K562 (cell line): ENCODE data around the gene ETHE1. TPM values are rescaled to one million over a fixed set of nuclear protein-coding genes. Genes with fewer than 3 reads are reported as not detected.
A peak's percentile ranks its signal among the peaks of the same experiment; 100 is the strongest.

Source experiments
- ATAC-seq: fragments of 200-7000 bp; cut with Tn5 transposase; 3 replicates; pipeline ENCODE4 v1.9.1; 2020; ENCODE audit warnings: moderate library complexity
- BruUV-seq: library from RNA; stranded (reverse); fragments of 400-500 nt; replicated peaks from 2 replicates; lab custom pipeline; 2021; lab: Mats Ljungman, UMichigan
- CTCF ChIA-PET: fragments of 300-600 bp; formaldehyde crosslinking; extraction: SDS; loops from one replicate; lab custom pipeline; 2021; ENCODE audit warnings: low intra/inter-chr PET ratio; lab: Yijun Ruan, JAX
- POLR2A ChIA-PET: fragments of 300-600, 350-650 bp; sonication (Branson Sonifier 250); formaldehyde crosslinking; extraction: SDS; loops from one replicate; lab custom pipeline; 2021; ENCODE audit warnings: antibody characterized with exemption, inconsistent platforms; lab: Yijun Ruan, JAX
- DNase-seq, 4 experiments: peaks; one replicate each; pipeline versions ENCODE4 v3.0.0 to v3.0.0-alpha.2; 2011 to 2018; ENCODE audit warnings: low spot score in 3 of 4, mixed read lengths in 3 of 4; ENCODE audit errors: extremely low read depth in 1 of 4
- FAIRE-seq: peaks from 2 replicates; lab custom pipeline; 2011; peaks lifted over from hg19 to GRCh38; lab: Jason Lieb, UNC
- H2AFZ ChIP-seq: 2 replicates; pipeline ENCODE4 v1.6.0; 2011; ENCODE audit warnings: low read depth, low read length, control low read depth, inconsistent platforms
- H3K27ac ChIP-seq: fragments of 200-600 bp; 3 replicates; pipeline ENCODE4 v1.8.0; 2011; ENCODE audit warnings: low read depth, mild to moderate bottlenecking, control low read depth, inconsistent platforms, low read length, moderate library complexity, mixed read lengths; ENCODE audit errors: extremely low read depth
- H3K27me3 ChIP-seq, 2 experiments: fragments of 300-600 bp in 1 of 2; 2 replicates in 1 of 2; 3 replicates in 1 of 2; pipeline versions ENCODE4 v1.6.0 to v1.8.0; 2011; ENCODE audit warnings: inconsistent platforms in 2 of 2, low read length in 2 of 2, mild to moderate bottlenecking in 1 of 2, mixed read lengths in 1 of 2, moderate library complexity in 1 of 2; ENCODE audit not compliant: control insufficient read depth in 2 of 2, insufficient read depth in 2 of 2
- H3K36me3 ChIP-seq: fragments of 300-600 bp; 3 replicates; pipeline ENCODE4 v1.8.0; 2011; ENCODE audit warnings: mild to moderate bottlenecking, low read length, inconsistent platforms; ENCODE audit not compliant: control insufficient read depth, insufficient read depth
- H3K4me1 ChIP-seq, 2 experiments: fragments of 200-600 bp in 1 of 2; replicated peaks in 1 of 2; 2 replicates in 1 of 2; 3 replicates in 1 of 2; pipeline versions ENCODE4 v1.5.1 to v1.8.0; 2011; ENCODE audit warnings: inconsistent platforms in 2 of 2, low read length in 2 of 2, mild to moderate bottlenecking in 1 of 2, mixed read lengths in 1 of 2, moderate library complexity in 1 of 2; ENCODE audit not compliant: control insufficient read depth in 2 of 2, insufficient read depth in 2 of 2
- H3K4me2 ChIP-seq: 2 replicates; pipeline ENCODE4 v1.6.1; 2011; ENCODE audit warnings: low read length, control low read depth, inconsistent platforms, mixed read lengths; ENCODE audit not compliant: insufficient read depth
- H3K4me3 ChIP-seq: fragments of 200-600 bp; sonication (generic), shearing (Covaris generic); 2 replicates; pipeline ENCODE4 v1.5.1; 2016; ENCODE audit warnings: control low read depth, inconsistent platforms
- H3K79me2 ChIP-seq: fragments of 200-600 bp; 3 replicates; pipeline ENCODE4 v1.8.0; 2011; ENCODE audit warnings: low read length, inconsistent platforms; ENCODE audit not compliant: control insufficient read depth, insufficient read depth
- H3K9ac ChIP-seq, 2 experiments: 2 replicates each; pipeline versions ENCODE4 v1.6.0 to v1.6.1; 2011; ENCODE audit warnings: low read depth in 2 of 2, low read length in 2 of 2, control low read depth in 1 of 2, inconsistent platforms in 1 of 2, mild to moderate bottlenecking in 1 of 2, mixed read lengths in 1 of 2; ENCODE audit not compliant: insufficient read depth in 1 of 2
- H3K9me1 ChIP-seq: one replicate; pipeline ENCODE4 v1.6.0; 2011; ENCODE audit warnings: inconsistent platforms, mild to moderate bottlenecking, low read length, moderate library complexity; ENCODE audit not compliant: control insufficient read depth, insufficient read depth
- H3K9me3 ChIP-seq: replicated peaks from 2 replicates; pipeline ENCODE4 v1.5.1; 2011; ENCODE audit warnings: low read depth, low read length, inconsistent platforms; ENCODE audit not compliant: control insufficient read depth, insufficient read depth
- H4K20me1 ChIP-seq: replicated peaks from 2 replicates; pipeline ENCODE4 v1.6.1; 2011; ENCODE audit warnings: low read length, inconsistent platforms, mixed read lengths; ENCODE audit not compliant: control insufficient read depth, insufficient read depth
- CTCF ChIP-seq, 3 experiments: IDR thresholded peaks in 2 of 3; conservative IDR thresholded peaks in 1 of 3; 2 replicates each; pipeline ENCODE4 v1.5.1; 2011 to 2012; ENCODE audit warnings: low read length in 3 of 3, mild to moderate bottlenecking in 3 of 3, control low read depth in 2 of 3, improper control_type of control experiment in 1 of 3, inconsistent platforms in 1 of 3, low read depth in 1 of 3, mixed read lengths in 1 of 3, moderate library complexity in 1 of 3; ENCODE audit not compliant: insufficient read depth in 2 of 3
- HDAC8 ChIP-seq: fragments of 450-650 bp; IDR thresholded peaks from 2 replicates; pipeline ENCODE4 v1.6.1; 2016; ENCODE audit warnings: mild to moderate bottlenecking, missing genetic modification characterization, moderate library complexity, missing compliant biosample characterization
- HNRNPL ChIP-seq: fragments of 200-400 bp; formaldehyde crosslinking; IDR thresholded peaks from 2 replicates; pipeline ENCODE4 v1.6.1; 2017; ENCODE audit warnings: low read depth, mild to moderate bottlenecking, low read length
- IFI16 ChIP-seq: fragments of 250-450 bp; sonication (Bioruptor Pico); IDR thresholded peaks from 2 replicates; pipeline ENCODE4 v2.1.2; 2022; ENCODE audit warnings: mild to moderate bottlenecking, inconsistent platforms
- RAD21 ChIP-seq, 2 experiments: fragments of 250-450 bp in 1 of 2; fragments of 450-650 bp in 1 of 2; sonication (Bioruptor Pico) in 1 of 2; formaldehyde crosslinking in 1 of 2; IDR thresholded peaks in 1 of 2; conservative IDR thresholded peaks in 1 of 2; 2 replicates each; pipeline versions ENCODE4 v1.4.0 to v1.8.0; 2020 to 2022; ENCODE audit warnings: mild to moderate bottlenecking in 2 of 2, moderate library complexity in 1 of 2
- SIN3B ChIP-seq: fragments of 450-650 bp; IDR thresholded peaks from 2 replicates; pipeline ENCODE4 v1.6.1; 2017; ENCODE audit warnings: low read depth, mild to moderate bottlenecking, moderate library complexity
- SMC3 ChIP-seq: conservative IDR thresholded peaks from 2 replicates; pipeline ENCODE4 v1.6.1; 2011; ENCODE audit warnings: low read depth, low read length, improper control_type of control experiment; ENCODE audit not compliant: insufficient read depth
- YY1 ChIP-seq, 3 experiments: IDR thresholded peaks; 2 replicates each; pipeline ENCODE4 v1.6.1; 2011; ENCODE audit warnings: low read length in 2 of 3, mild to moderate bottlenecking in 2 of 3, moderate library complexity in 2 of 3, borderline replicate concordance in 1 of 3, control low read depth in 1 of 3, low read depth in 1 of 3; ENCODE audit not compliant: insufficient read depth in 3 of 3, insufficient replicate concordance in 2 of 3, control insufficient read depth in 1 of 3, insufficient read length in 1 of 3; ENCODE audit errors: extremely low read depth in 1 of 3
- WGBS: fragments of 100-300 bp; shearing (Covaris generic); methylation state at CpG from one replicate; pipeline ENCODE4 v1.1.6; 2016; ENCODE audit warnings: low coverage, mixed read lengths; ENCODE audit not compliant: insufficient coverage; ENCODE audit errors: missing lambda C conversion rate; 5-methylcytosine and 5-hydroxymethylcytosine counted together
- in situ Hi-C: fragments of 300-500 bp; cut with MboI; formaldehyde crosslinking; loops from 4 replicates; pipeline ENCODE4 v1.15.0; 2018; ENCODE audit warnings: inconsistent platforms, mixed read lengths
- intact Hi-C: fragments of 100-400 bp; cut with micrococcal nuclease; formaldehyde crosslinking; loops from 2 replicates; pipeline ENCODE4 v1.14.2; 2022
- polyA plus RNA-seq, 8 experiments: library from polyadenylated mRNA; depleted of rRNA in 4 of 8; stranded (reverse) in 5 of 8; unstranded in 3 of 8; fragments of >200 nt; fragmentation: Nextera tagmentation in 2 of 8; fragmentation: Illumina TruSeq in 1 of 8; extraction: Ambion mirVana in 2 of 8; extraction: Trizol in 1 of 8; gene quantifications; 2 replicates each; pipeline versions ENCODE4 v1.2.1 to v1.2.3, GENCODE V29; 2011 to 2014; ENCODE audit warnings: inconsistent platforms in 1 of 8, missing spikeins in 1 of 8
- total RNA-seq, 7 experiments: library from RNA; depleted of rRNA in 6 of 7; stranded (reverse); fragments of >200 nt in 6 of 7; fragmentation: Illumina TruSeq in 2 of 7; extraction: Trizol in 2 of 7; gene quantifications; 2 replicates each; pipeline versions ENCODE4 v1.2.1 to v1.2.3, GENCODE V29; 2011 to 2021; ENCODE audit warnings: low replicate concordance in 1 of 7
- TF ChIP-seq, protein P1 (sequence below): sonication (generic); formaldehyde crosslinking; IDR thresholded peaks from 2 replicates; pipeline ENCODE4 v1.8.1; 2023; ENCODE audit warnings: mild to moderate bottlenecking, missing genetic modification reagents
- TF ChIP-seq, protein P2 (sequence below): fragments of 250-450 bp; sonication (Bioruptor Pico); IDR thresholded peaks from 2 replicates; pipeline ENCODE4 v1.4.0; 2020; ENCODE audit warnings: borderline replicate concordance

The ETHE1 gene
- total and polyA plus RNA-seq, 9 of the 15 experiments (the other 6 are each of a cell fraction or from before 2014, with no cell fraction given) = 2.9 to 21.0 (median 10.2) TPM

GRCh38 chr19:43534816-43535761 lies 8.1 kb upstream of the ETHE1 start:
- no TSS peak for BruUV-seq

More at GRCh38 chr19:43534816-43535761, 8.1 kb upstream of the ETHE1 start:
- Histone ChIP-seq H3K36me3 (peaks cover 18% of the 10 kb centered on the region; the same call in 2 of the 3 replicates), H3K27ac (no peak overlapping the region), H2AFZ (no peak overlapping the region), H3K79me2 (no peaks in the 10 kb centered on the region), H3K4me3 (no peak overlapping the region), H3K4me1 (peaks cover 5 to 32% of the 10 kb centered on the region in 2 experiments), H3K9me1 (no peaks in the 10 kb centered on the region), H3K4me2 (no peak overlapping the region), H3K27me3 (no peaks in the 10 kb centered on the region), H3K9me3 (peaks cover 1% of the 10 kb centered on the region; the same call in 1 of the 2 replicates), H3K9ac (peak overlapping the region in 1 of 2 experiments; percentile 50; a peak in 1 of 4 replicates), H4K20me1 (no peaks in the 10 kb centered on the region; the same call in 1 of the 2 replicates)
- TF ChIP-seq, protein P1, sequence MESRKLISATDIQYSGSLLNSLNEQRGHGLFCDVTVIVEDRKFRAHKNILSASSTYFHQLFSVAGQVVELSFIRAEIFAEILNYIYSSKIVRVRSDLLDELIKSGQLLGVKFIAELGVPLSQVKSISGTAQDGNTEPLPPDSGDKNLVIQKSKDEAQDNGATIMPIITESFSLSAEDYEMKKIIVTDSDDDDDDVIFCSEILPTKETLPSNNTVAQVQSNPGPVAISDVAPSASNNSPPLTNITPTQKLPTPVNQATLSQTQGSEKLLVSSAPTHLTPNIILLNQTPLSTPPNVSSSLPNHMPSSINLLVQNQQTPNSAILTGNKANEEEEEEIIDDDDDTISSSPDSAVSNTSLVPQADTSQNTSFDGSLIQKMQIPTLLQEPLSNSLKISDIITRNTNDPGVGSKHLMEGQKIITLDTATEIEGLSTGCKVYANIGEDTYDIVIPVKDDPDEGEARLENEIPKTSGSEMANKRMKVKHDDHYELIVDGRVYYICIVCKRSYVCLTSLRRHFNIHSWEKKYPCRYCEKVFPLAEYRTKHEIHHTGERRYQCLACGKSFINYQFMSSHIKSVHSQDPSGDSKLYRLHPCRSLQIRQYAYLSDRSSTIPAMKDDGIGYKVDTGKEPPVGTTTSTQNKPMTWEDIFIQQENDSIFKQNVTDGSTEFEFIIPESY (CRISPR knock-in tag) = peak; percentile 65
- TF ChIP-seq CTCF (IDR thresholded peaks at IDR 0.05 in 2 of 3, conservative IDR thresholded peaks at IDR 0.05 in 1 of 3; ENCODE audit: insufficient read depth in 2 of 3, low read depth in 1 of 3, low read length in 3 of 3) = peak; percentile 54 to 56 (median 55)
- peak; percentile 81 for TF ChIP-seq HNRNPL
- TF ChIP-seq, protein P2, sequence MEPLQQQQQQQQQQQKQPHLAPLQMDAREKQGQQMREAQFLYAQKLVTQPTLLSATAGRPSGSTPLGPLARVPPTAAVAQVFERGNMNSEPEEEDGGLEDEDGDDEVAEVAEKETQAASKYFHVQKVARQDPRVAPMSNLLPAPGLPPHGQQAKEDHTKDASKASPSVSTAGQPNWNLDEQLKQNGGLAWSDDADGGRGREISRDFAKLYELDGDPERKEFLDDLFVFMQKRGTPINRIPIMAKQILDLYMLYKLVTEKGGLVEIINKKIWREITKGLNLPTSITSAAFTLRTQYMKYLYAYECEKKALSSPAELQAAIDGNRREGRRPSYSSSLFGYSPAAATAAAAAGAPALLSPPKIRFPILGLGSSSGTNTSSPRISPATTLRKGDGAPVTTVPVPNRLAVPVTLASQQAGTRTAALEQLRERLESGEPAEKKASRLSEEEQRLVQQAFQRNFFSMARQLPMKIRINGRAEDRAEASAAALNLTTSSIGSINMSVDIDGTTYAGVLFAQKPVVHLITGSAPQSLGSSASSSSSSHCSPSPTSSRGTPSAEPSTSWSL (CRISPR knock-in tag) = no peak
- TF ChIP-seq YY1 (IDR thresholded peaks at IDR 0.05; ENCODE audit: borderline replicate concordance in 1 of 3, control insufficient read depth in 1 of 3, extremely low read depth in 1 of 3, insufficient read depth in 3 of 3, insufficient read length in 1 of 3, insufficient replicate concordance in 2 of 3, low read depth in 1 of 3, low read length in 2 of 3) = peak in 1 of 3 experiments; percentile 11
- peak in 1 of 2 experiments; percentile 27; a peak in 1 of 4 replicates for TF ChIP-seq RAD21 (CRISPR knock-in tag; conservative IDR thresholded peaks at IDR 0.05 in 1 of 2, IDR thresholded peaks at IDR 0.05 in 1 of 2)
- no peak for TF ChIP-seq HDAC8
- no peak for TF ChIP-seq IFI16
- peak; percentile 49; the same call in 1 of the 2 replicates for TF ChIP-seq SMC3
- no peak for TF ChIP-seq SIN3B
- peak in 3 of 4 experiments; percentile 33 to 54 (median 40) for DNase-seq
- CTCF ChIA-PET = no interaction called here
- POLR2A ChIA-PET = interaction anchor here (0.5 to 1.2 kb wide), 5 partner anchors 7 to 53 kb away, joined by 3 to 5 read pairs (median 3); no protein-coding TSS in a partner anchor
- no peak for FAIRE-seq
- 83% methylated on average over 31 of the region's 62 CpGs for WGBS
- ATAC-seq = no peak
- in situ Hi-C loops = no loop called here
- intact Hi-C loops = loop anchor here (10.0 kb wide), 1 partner anchor 130 kb away; no protein-coding TSS in a partner anchor
